ENCODE measurements around the gene TRMT61B. TPM values are rescaled to one million over a fixed set of nuclear protein-coding genes. Genes with fewer than 3 reads are reported as not detected.
A peak's percentile ranks its signal among the peaks of the same experiment; 100 is the strongest.

Gene TRMT61B
- total and polyA plus RNA-seq, 2 of the 13 experiments (the other 11 are each of a cell fraction or from before 2014, with no cell fraction given), result 19.7 to 23.5 TPM

DNA sequence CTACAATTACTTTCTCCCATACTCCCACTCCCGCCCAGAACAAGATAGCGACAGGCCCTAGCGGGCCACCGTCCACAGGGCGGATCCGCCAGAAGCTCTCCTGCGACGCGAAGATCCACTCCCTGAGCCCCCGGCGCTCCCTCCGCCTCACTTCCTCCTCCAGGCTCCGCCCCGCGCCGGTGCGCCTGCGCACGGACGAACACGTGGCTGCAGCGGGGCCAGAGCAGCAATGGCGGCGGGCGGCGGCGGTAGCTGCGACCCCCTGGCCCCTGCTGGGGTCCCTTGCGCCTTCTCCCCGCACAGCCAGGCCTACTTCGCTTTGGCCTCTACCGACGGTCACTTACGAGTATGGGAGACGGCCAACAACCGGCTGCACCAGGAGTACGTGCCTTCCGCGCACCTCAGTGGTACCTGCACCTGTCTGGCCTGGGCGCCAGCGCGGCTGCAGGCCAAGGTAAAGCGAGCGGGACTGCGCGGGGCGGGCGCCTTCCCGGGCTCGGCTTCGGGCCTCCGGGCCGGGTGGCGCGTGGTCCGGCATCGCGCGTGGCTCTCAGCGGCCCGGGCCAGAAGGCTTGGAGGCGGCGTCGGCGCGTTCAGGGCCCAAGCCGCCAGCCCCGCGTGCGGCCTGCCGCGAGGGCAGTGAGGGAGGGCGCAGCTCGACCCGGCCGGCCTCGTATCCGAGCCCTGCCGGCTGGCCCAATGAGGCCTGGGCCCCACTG is 24.5 kb upstream of the TRMT61B start, which contains the start of gene WDR43 (continued):
- TF ChIP-seq, protein P1, sequence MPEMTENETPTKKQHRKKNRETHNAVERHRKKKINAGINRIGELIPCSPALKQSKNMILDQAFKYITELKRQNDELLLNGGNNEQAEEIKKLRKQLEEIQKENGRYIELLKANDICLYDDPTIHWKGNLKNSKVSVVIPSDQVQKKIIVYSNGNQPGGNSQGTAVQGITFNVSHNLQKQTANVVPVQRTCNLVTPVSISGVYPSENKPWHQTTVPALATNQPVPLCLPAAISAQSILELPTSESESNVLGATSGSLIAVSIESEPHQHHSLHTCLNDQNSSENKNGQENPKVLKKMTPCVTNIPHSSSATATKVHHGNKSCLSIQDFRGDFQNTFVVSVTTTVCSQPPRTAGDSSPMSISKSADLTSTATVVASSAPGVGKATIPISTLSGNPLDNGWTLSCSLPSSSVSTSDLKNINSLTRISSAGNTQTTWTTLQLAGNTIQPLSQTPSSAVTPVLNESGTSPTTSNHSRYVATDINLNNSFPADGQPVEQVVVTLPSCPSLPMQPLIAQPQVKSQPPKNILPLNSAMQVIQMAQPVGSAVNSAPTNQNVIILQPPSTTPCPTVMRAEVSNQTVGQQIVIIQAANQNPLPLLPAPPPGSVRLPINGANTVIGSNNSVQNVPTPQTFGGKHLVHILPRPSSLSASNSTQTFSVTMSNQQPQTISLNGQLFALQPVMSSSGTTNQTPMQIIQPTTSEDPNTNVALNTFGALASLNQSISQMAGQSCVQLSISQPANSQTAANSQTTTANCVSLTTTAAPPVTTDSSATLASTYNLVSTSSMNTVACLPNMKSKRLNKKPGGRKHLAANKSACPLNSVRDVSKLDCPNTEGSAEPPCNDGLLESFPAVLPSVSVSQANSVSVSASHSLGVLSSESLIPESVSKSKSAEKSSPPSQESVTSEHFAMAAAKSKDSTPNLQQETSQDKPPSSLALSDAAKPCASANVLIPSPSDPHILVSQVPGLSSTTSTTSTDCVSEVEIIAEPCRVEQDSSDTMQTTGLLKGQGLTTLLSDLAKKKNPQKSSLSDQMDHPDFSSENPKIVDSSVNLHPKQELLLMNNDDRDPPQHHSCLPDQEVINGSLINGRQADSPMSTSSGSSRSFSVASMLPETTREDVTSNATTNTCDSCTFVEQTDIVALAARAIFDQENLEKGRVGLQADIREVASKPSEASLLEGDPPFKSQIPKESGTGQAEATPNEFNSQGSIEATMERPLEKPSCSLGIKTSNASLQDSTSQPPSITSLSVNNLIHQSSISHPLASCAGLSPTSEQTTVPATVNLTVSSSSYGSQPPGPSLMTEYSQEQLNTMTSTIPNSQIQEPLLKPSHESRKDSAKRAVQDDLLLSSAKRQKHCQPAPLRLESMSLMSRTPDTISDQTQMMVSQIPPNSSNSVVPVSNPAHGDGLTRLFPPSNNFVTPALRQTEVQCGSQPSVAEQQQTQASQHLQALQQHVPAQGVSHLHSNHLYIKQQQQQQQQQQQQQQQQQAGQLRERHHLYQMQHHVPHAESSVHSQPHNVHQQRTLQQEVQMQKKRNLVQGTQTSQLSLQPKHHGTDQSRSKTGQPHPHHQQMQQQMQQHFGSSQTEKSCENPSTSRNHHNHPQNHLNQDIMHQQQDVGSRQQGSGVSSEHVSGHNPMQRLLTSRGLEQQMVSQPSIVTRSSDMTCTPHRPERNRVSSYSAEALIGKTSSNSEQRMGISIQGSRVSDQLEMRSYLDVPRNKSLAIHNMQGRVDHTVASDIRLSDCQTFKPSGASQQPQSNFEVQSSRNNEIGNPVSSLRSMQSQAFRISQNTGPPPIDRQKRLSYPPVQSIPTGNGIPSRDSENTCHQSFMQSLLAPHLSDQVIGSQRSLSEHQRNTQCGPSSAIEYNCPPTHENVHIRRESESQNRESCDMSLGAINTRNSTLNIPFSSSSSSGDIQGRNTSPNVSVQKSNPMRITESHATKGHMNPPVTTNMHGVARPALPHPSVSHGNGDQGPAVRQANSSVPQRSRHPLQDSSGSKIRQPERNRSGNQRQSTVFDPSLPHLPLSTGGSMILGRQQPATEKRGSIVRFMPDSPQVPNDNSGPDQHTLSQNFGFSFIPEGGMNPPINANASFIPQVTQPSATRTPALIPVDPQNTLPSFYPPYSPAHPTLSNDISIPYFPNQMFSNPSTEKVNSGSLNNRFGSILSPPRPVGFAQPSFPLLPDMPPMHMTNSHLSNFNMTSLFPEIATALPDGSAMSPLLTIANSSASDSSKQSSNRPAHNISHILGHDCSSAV (CRISPR knock-in tag; IDR thresholded peaks at IDR 0.05; ENCODE audit: borderline replicate concordance), result no peak
- peak; percentile 96 for TF ChIP-seq GATAD1 (CRISPR knock-in tag; IDR thresholded peaks at IDR 0.05)
- TF ChIP-seq ZNF256 (CRISPR knock-in tag; conservative IDR thresholded peaks at IDR 0.05), result peak; percentile 28; the same call in 1 of the 2 replicates
- TF ChIP-seq ZNF3 (CRISPR knock-in tag; IDR thresholded peaks at IDR 0.05), result 0 out of 2 replicates have a peak, but pooled peaks have one; percentile 41
- TF ChIP-seq, protein P2, sequence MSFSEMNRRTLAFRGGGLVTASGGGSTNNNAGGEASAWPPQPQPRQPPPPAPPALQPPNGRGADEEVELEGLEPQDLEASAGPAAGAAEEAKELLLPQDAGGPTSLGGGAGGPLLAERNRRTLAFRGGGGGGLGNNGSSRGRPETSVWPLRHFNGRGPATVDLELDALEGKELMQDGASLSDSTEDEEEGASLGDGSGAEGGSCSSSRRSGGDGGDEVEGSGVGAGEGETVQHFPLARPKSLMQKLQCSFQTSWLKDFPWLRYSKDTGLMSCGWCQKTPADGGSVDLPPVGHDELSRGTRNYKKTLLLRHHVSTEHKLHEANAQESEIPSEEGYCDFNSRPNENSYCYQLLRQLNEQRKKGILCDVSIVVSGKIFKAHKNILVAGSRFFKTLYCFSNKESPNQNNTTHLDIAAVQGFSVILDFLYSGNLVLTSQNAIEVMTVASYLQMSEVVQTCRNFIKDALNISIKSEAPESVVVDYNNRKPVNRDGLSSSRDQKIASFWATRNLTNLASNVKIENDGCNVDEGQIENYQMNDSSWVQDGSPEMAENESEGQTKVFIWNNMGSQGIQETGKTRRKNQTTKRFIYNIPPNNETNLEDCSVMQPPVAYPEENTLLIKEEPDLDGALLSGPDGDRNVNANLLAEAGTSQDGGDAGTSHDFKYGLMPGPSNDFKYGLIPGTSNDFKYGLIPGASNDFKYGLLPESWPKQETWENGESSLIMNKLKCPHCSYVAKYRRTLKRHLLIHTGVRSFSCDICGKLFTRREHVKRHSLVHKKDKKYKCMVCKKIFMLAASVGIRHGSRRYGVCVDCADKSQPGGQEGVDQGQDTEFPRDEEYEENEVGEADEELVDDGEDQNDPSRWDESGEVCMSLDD (CRISPR knock-in tag; IDR thresholded peaks at IDR 0.05; ENCODE audit: borderline replicate concordance), result 0 out of 2 replicates have a peak, but pooled peaks have one; percentile 7
- TF ChIP-seq MEIS1 (CRISPR knock-in tag; IDR thresholded peaks at IDR 0.05; ENCODE audit: borderline replicate concordance), result peak; percentile 76; the same call in 1 of the 2 replicates
- peak; percentile 100 for TF ChIP-seq YEATS4 (CRISPR knock-in tag; IDR thresholded peaks at IDR 0.05; ENCODE audit: borderline replicate concordance)
- TF ChIP-seq EED (CRISPR knock-in tag; IDR thresholded peaks at IDR 0.05), result peak; percentile 100
- TF ChIP-seq ZBTB20 (CRISPR knock-in tag; IDR thresholded peaks at IDR 0.05; ENCODE audit: borderline replicate concordance, low read depth), result peak; percentile 52; the same call in 1 of the 2 replicates
- TF ChIP-seq ZNF484 (CRISPR knock-in tag; IDR thresholded peaks at IDR 0.05; ENCODE audit: borderline replicate concordance, low read depth), result no peak
- no peak; the same call in 1 of the 2 replicates for TF ChIP-seq HIVEP1 (CRISPR knock-in tag; IDR thresholded peaks at IDR 0.05)
- no peak for TF ChIP-seq ISX (CRISPR knock-in tag; conservative IDR thresholded peaks at IDR 0.05)
- TF ChIP-seq, protein P3, sequence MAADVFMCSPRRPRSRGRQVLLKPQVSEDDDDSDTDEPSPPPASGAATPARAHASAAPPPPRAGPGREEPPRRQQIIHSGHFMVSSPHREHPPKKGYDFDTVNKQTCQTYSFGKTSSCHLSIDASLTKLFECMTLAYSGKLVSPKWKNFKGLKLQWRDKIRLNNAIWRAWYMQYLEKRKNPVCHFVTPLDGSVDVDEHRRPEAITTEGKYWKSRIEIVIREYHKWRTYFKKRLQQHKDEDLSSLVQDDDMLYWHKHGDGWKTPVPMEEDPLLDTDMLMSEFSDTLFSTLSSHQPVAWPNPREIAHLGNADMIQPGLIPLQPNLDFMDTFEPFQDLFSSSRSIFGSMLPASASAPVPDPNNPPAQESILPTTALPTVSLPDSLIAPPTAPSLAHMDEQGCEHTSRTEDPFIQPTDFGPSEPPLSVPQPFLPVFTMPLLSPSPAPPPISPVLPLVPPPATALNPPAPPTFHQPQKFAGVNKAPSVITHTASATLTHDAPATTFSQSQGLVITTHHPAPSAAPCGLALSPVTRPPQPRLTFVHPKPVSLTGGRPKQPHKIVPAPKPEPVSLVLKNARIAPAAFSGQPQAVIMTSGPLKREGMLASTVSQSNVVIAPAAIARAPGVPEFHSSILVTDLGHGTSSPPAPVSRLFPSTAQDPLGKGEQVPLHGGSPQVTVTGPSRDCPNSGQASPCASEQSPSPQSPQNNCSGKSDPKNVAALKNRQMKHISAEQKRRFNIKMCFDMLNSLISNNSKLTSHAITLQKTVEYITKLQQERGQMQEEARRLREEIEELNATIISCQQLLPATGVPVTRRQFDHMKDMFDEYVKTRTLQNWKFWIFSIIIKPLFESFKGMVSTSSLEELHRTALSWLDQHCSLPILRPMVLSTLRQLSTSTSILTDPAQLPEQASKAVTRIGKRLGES (CRISPR knock-in tag; IDR thresholded peaks at IDR 0.05; ENCODE audit: borderline replicate concordance), result no peak
- TF ChIP-seq PTBP1 (IDR thresholded peaks at IDR 0.05; ENCODE audit: low read depth, low read length, poor library complexity, severe bottlenecking), result peak; percentile 81
